ENCODE results near the gene TTN.

Gene TTN

DNA sequence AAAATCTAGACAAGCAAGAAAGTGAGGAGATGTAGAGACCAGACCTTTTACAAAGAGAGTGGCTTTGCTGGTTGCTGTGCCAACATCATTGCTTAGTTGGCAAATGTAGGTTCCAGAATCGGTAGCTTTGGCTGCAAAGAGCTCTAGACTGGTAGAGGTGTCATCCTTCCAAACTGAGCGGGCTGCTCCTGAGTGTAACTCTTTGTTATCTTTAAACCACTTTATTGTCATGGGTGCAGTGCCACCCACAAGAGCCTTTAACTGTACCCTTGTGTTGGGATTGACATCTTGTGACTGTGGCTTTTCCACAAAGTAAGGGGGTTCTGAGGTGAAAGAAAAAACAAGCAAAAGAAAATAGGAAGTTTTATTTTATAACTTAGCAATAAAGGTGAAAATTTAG is 77.2 kb downstream of the TTN start:
- H3K9me3 ChIP-seq (ENCODE audit: control insufficient read depth, low read depth, low read length) = no peaks in the 10 kb centered on the region
- no peaks in the 10 kb centered on the region for H3K36me3 ChIP-seq (ENCODE audit: control insufficient read depth, low read depth, low read length)
- H3K4me1 ChIP-seq (ENCODE audit: control insufficient read depth, low read depth, low read length) = no peaks in the 10 kb centered on the region
- no peak overlapping the region for H3K27ac ChIP-seq (ENCODE audit: low read length)
- no peak overlapping the region for H3K9ac ChIP-seq (ENCODE audit: low read length)
- no peak overlapping the region for H3K4me3 ChIP-seq (ENCODE audit: low read length)
- H3K27me3 ChIP-seq (ENCODE audit: control insufficient read depth, insufficient read depth, low read length) = no peaks in the 10 kb centered on the region

DNA sequence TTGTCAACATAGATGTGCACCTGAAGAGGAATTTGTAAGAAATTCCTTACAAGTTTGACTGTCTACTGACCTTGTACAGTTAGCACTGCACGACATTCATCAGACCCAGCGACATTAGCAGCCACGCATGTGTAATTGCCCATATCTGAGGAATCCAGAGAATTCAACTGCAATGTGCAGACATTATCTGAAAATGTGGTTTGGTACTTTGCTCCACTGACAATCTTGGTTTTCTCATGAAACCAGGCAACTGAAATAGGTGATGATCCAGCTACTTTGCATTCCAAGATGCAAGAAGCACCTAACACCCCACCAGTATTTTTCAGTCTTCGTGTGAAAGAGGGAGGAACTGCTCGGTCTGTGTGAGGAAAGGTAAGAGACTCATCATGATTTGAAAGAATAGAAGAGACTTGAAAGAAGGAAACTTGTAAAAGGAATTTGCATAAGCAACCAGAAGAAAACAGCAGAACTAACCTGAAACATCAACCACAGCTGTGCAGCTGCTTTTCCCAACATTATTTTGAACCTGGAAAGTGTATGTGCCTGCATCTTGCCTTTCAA is 83.4 kb downstream of the TTN start:
- H3K36me3 ChIP-seq (ENCODE audit: control insufficient read depth, low read depth, low read length) = no peaks in the 10 kb centered on the region
- H3K9ac ChIP-seq (ENCODE audit: low read length) = no peak overlapping the region
- H3K27me3 ChIP-seq (ENCODE audit: control insufficient read depth, insufficient read depth, low read length) = no peaks in the 10 kb centered on the region
- H3K27ac ChIP-seq (ENCODE audit: low read length) = no peak overlapping the region
- peaks cover 8% of the 10 kb centered on the region for H3K4me1 ChIP-seq (ENCODE audit: control insufficient read depth, low read depth, low read length)
- H3K9me3 ChIP-seq (ENCODE audit: control insufficient read depth, low read depth, low read length) = no peaks in the 10 kb centered on the region
- no peak overlapping the region for H3K4me3 ChIP-seq (ENCODE audit: low read length)

DNA sequence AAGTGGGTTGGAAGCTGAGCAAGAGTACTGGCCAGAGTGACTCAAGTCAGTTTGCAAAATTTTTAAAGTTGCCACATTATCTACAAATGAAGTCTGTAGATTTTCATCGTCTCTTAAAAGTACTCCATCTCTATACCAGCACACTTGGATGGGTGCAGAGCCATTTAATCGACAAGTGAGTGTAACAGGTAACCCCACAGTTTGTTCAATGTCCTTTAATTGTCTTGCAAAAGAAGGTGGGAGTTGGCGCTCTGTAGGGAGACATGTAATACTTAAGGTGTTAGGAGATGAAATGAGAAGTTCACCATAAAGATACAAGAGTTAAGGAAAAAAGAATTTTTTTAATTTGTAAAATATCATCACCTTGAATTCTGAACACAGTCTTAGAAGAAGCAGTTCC is 84.9 kb downstream of the TTN start:
- no peak overlapping the region for H3K4me3 ChIP-seq (ENCODE audit: low read length)
- H3K27me3 ChIP-seq (ENCODE audit: control insufficient read depth, insufficient read depth, low read length) = no peaks in the 10 kb centered on the region
- H3K9me3 ChIP-seq (ENCODE audit: control insufficient read depth, low read depth, low read length) = no peaks in the 10 kb centered on the region
- no peak overlapping the region for H3K9ac ChIP-seq (ENCODE audit: low read length)
- no peak overlapping the region for H3K27ac ChIP-seq (ENCODE audit: low read length)
- H3K36me3 ChIP-seq (ENCODE audit: control insufficient read depth, low read depth, low read length) = no peaks in the 10 kb centered on the region
- H3K4me1 ChIP-seq (ENCODE audit: control insufficient read depth, low read depth, low read length) = peaks cover 8% of the 10 kb centered on the region

DNA sequence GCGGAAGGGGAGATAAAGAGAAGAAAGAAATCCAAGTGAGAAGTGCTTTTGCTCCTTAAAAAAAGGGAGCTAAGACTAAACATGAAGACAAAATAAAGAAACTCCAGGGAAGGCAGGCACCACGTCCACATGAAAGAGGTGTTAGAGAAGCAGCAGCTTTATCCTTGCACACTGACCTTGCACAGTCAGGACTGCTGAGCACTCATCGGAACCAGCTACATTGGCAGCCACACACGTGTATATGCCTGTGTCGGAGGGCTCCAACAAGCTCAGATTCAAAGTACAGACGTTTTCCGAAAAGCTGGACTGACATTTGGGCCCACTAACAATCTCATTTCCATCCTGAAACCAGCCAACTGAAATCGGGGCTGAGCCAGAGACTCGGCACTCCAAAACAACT is 88.2 kb downstream of the TTN start:
- Histone ChIP-seq H3K36me3 (ENCODE audit: control insufficient read depth, low read depth, low read length) (no peaks in the 10 kb centered on the region), H3K27ac (ENCODE audit: low read length) (no peak overlapping the region), H3K9me3 (ENCODE audit: control insufficient read depth, low read depth, low read length) (no peaks in the 10 kb centered on the region), H3K4me3 (ENCODE audit: low read length) (no peak overlapping the region), H3K4me1 (ENCODE audit: control insufficient read depth, low read depth, low read length) (peaks cover 8% of the 10 kb centered on the region), H3K27me3 (ENCODE audit: control insufficient read depth, insufficient read depth, low read length) (no peaks in the 10 kb centered on the region), H3K9ac (ENCODE audit: low read length) (no peak overlapping the region)

DNA sequence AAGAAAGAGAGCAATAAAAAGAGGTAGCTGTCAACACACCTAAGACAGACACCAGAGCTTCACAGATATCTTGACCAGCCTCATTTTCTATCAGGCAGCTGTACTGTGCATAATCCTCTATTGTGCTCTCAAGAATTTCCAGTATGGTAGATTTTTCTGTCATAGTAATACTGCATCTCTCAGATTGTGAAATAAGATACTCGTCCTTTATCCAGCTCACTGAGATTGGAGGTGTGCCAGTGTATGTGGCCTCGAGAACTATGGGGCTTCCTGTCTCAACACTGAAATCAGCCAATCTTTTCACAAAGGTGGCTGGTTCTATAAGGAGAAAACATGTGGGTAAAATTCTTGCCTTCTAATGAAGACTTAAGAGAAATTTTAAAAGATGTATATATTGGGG is 88.9 kb downstream of the TTN start:
- H3K27me3 ChIP-seq (ENCODE audit: control insufficient read depth, insufficient read depth, low read length) = no peaks in the 10 kb centered on the region
- no peaks in the 10 kb centered on the region for H3K36me3 ChIP-seq (ENCODE audit: control insufficient read depth, low read depth, low read length)
- no peak overlapping the region for H3K9ac ChIP-seq (ENCODE audit: low read length)
- peaks cover 8% of the 10 kb centered on the region for H3K4me1 ChIP-seq (ENCODE audit: control insufficient read depth, low read depth, low read length)
- H3K27ac ChIP-seq (ENCODE audit: low read length) = no peak overlapping the region
- H3K4me3 ChIP-seq (ENCODE audit: low read length) = no peak overlapping the region
- H3K9me3 ChIP-seq (ENCODE audit: control insufficient read depth, low read depth, low read length) = no peaks in the 10 kb centered on the region

DNA sequence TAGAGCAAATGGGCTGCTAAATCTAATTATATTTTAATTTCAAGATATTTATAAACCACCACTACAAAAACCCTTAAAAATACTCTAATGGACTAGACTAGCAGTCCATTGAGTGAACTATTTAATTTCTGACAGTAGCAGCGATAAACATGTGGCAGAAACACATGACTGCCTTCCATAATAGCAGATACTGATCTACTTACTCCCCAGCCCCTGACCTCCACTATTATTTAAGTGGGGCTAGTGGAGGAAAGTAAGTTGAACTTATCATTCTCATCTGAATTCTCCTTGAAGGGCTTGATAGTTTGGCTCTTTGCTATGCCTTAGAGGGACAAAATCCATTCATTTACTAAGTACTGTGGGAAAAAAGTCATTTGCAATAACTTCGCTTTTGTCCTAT is 90.8 kb downstream of the TTN start:
- no peak overlapping the region for H3K9ac ChIP-seq (ENCODE audit: low read length)
- no peak overlapping the region for H3K27ac ChIP-seq (ENCODE audit: low read length)
- H3K27me3 ChIP-seq (ENCODE audit: control insufficient read depth, insufficient read depth, low read length) = no peaks in the 10 kb centered on the region
- no peaks in the 10 kb centered on the region for H3K4me1 ChIP-seq (ENCODE audit: control insufficient read depth, low read depth, low read length)
- no peaks in the 10 kb centered on the region for H3K36me3 ChIP-seq (ENCODE audit: control insufficient read depth, low read depth, low read length)
- H3K4me3 ChIP-seq (ENCODE audit: low read length) = no peak overlapping the region
- H3K9me3 ChIP-seq (ENCODE audit: control insufficient read depth, low read depth, low read length) = no peaks in the 10 kb centered on the region

GRCh38 chr2:178715366-178715765 is 91.9 kb downstream of the TTN start:
- no peaks in the 10 kb centered on the region for H3K36me3 ChIP-seq (ENCODE audit: control insufficient read depth, low read depth, low read length)
- no peak overlapping the region for H3K4me3 ChIP-seq (ENCODE audit: low read length)
- H3K4me1 ChIP-seq (ENCODE audit: control insufficient read depth, low read depth, low read length) = no peaks in the 10 kb centered on the region
- H3K9ac ChIP-seq (ENCODE audit: low read length) = no peak overlapping the region
- no peak overlapping the region for H3K27ac ChIP-seq (ENCODE audit: low read length)
- H3K27me3 ChIP-seq (ENCODE audit: control insufficient read depth, insufficient read depth, low read length) = no peaks in the 10 kb centered on the region
- H3K9me3 ChIP-seq (ENCODE audit: control insufficient read depth, low read depth, low read length) = no peaks in the 10 kb centered on the region

DNA sequence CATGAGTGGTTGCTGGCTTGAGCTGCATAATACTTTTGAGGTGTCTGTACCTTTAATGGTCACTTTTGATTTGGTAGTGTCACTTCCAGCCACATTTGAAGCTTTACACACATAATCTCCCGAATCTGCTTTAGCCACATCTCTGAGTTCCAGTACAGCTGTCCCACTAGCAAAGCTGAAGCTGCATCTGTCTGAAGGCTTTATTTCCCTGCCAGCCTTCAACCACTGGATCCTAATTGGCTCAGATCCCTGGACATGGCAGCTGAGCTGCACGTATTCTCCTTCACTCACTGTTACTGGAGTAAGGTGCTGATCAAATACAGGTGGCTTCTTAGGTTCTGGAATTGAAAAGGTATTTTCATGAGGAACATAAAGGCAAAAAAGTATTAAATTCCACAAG is 99.7 kb downstream of the TTN start:
- Histone ChIP-seq H3K36me3 (ENCODE audit: control insufficient read depth, low read depth, low read length) (no peaks in the 10 kb centered on the region), H3K4me1 (ENCODE audit: control insufficient read depth, low read depth, low read length) (no peaks in the 10 kb centered on the region), H3K9ac (ENCODE audit: low read length) (no peak overlapping the region), H3K27me3 (ENCODE audit: control insufficient read depth, insufficient read depth, low read length) (no peaks in the 10 kb centered on the region), H3K27ac (ENCODE audit: low read length) (no peak overlapping the region), H3K9me3 (ENCODE audit: control insufficient read depth, low read depth, low read length) (no peaks in the 10 kb centered on the region), H3K4me3 (ENCODE audit: low read length) (no peak overlapping the region)

DNA sequence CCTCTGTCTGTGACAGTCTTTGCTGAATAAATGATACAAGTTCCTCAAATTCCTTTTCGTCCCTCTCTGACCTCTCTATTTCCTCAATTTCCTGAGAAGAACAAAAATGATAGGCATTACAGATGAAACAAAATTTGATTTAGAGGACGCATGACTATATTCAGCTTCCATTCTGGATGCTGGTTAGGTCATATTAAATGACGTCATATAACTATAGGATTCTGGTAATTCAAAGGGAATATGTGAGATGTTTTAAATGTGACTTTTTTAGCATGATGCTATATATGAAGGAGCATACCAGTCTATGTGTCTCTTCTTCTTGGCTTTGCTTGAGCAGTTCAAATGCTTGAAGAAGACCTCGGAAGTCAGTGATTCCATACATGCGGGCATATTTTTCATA is 102.3 kb downstream of the TTN start:
- no peaks in the 10 kb centered on the region for H3K4me1 ChIP-seq (ENCODE audit: control insufficient read depth, low read depth, low read length)
- H3K9me3 ChIP-seq (ENCODE audit: control insufficient read depth, low read depth, low read length) = no peaks in the 10 kb centered on the region
- no peak overlapping the region for H3K9ac ChIP-seq (ENCODE audit: low read length)
- H3K4me3 ChIP-seq (ENCODE audit: low read length) = no peak overlapping the region
- H3K27me3 ChIP-seq (ENCODE audit: control insufficient read depth, insufficient read depth, low read length) = no peaks in the 10 kb centered on the region
- H3K27ac ChIP-seq (ENCODE audit: low read length) = no peak overlapping the region
- no peaks in the 10 kb centered on the region for H3K36me3 ChIP-seq (ENCODE audit: control insufficient read depth, low read depth, low read length)

DNA sequence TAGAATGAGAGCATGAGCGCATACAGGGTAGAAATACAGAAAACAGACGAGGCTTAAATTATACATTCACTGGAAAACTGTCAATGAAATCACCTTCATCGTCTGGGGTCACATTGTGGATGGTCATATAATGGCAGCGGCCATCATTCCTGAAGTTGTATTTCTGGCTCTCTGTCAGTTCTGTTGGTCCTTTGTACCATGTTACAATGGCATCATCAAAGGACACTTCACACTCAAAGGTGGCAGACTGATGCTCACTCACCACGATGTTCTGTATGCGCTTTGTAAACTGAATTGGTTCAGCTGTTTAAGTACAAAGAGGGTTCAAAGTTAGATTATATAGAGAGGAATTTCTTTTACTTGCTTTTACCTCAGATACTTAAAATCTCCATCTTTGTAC is 104.9 kb downstream of the TTN start:
- no peak overlapping the region for H3K4me3 ChIP-seq (ENCODE audit: low read length)
- H3K27ac ChIP-seq (ENCODE audit: low read length) = no peak overlapping the region
- H3K4me1 ChIP-seq (ENCODE audit: control insufficient read depth, low read depth, low read length) = no peaks in the 10 kb centered on the region
- H3K9ac ChIP-seq (ENCODE audit: low read length) = no peak overlapping the region
- no peaks in the 10 kb centered on the region for H3K36me3 ChIP-seq (ENCODE audit: control insufficient read depth, low read depth, low read length)
- no peaks in the 10 kb centered on the region for H3K9me3 ChIP-seq (ENCODE audit: control insufficient read depth, low read depth, low read length)
- H3K27me3 ChIP-seq (ENCODE audit: control insufficient read depth, insufficient read depth, low read length) = no peaks in the 10 kb centered on the region

DNA sequence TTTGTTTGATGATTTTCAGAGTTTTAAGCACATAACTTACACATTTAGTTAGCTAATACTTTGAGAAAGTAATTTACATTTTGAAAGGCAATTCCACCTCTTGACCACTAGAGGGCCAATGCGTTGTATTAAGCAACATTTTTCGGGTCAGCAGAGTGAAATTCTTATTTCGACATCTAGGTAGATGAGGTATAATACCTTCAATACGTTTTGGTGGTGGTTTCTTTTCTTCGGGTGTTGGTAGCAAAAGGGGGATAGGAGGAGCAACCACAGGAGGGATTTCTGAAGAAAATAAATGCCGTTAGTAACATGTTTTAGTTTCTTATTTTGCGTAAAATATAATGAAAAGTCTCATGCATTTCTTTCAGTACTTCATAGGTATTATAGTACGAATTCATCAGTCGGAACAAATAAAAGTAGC is 106.3 kb downstream of the TTN start:
- Histone ChIP-seq H3K4me1 (ENCODE audit: control insufficient read depth, low read depth, low read length) (no peaks in the 10 kb centered on the region), H3K27ac (ENCODE audit: low read length) (no peak overlapping the region), H3K9ac (ENCODE audit: low read length) (no peak overlapping the region), H3K27me3 (ENCODE audit: control insufficient read depth, insufficient read depth, low read length) (no peaks in the 10 kb centered on the region), H3K36me3 (ENCODE audit: control insufficient read depth, low read depth, low read length) (no peaks in the 10 kb centered on the region), H3K4me3 (ENCODE audit: low read length) (no peak overlapping the region), H3K9me3 (ENCODE audit: control insufficient read depth, low read depth, low read length) (no peaks in the 10 kb centered on the region)

DNA sequence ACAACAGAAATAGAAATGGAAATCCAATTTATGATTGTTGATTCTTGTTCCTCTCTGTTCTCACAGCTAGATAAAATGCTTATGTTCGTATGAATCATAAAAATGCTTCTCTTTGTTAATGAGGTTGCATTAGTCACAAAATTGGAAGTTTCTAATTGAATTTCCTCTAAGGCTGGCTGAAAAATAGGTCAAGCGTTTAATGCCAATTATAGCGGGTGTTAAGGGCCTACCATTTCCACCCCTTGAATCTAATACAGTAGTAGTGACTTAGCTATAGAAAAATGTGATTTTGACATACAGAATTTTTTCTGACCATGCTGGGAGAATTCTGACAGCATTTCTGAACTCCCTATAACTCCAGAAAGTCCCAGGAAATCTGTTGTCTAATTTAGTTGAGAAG is 107.1 kb downstream of the TTN start:
- H3K4me3 ChIP-seq (ENCODE audit: low read length) = no peak overlapping the region

More for the DNA sequence above, 107.1 kb downstream of the TTN start:
- no peaks in the 10 kb centered on the region for H3K9me3 ChIP-seq (ENCODE audit: control insufficient read depth, low read depth, low read length)
- H3K4me1 ChIP-seq (ENCODE audit: control insufficient read depth, low read depth, low read length) = no peaks in the 10 kb centered on the region
- H3K36me3 ChIP-seq (ENCODE audit: control insufficient read depth, low read depth, low read length) = no peaks in the 10 kb centered on the region
- H3K27ac ChIP-seq (ENCODE audit: low read length) = no peak overlapping the region
- H3K27me3 ChIP-seq (ENCODE audit: control insufficient read depth, insufficient read depth, low read length) = no peaks in the 10 kb centered on the region
- no peak overlapping the region for H3K9ac ChIP-seq (ENCODE audit: low read length)
